Panc1 (cell line): ENCODE results near the gene STAM2. TPM values are rescaled to one million over a fixed set of nuclear protein-coding genes. Genes with fewer than 3 reads are reported as not detected.
"Not testable (repeated sequence)": the region's sequence is repeated elsewhere in the genome, so short reads cannot be mapped to it uniquely, and the experiment has no call there.

Source experiments
- ATAC-seq: fragments of 200-7000 bp; cut with Tn5 transposase; 2 replicates; pipeline ENCODE4 v1.9.1; 2020; ENCODE audit warnings: mild to moderate bottlenecking, moderate library complexity
- BruUV-seq: library from RNA; stranded (reverse); fragments of 400-500 nt; replicated peaks from 2 replicates; lab custom pipeline; 2021; lab: Mats Ljungman, UMichigan
- CTCF ChIA-PET: fragments of 300-600 bp; sonication (Branson Sonifier 250); formaldehyde crosslinking; loops from one replicate; lab custom pipeline; 2022; ENCODE audit warnings: antibody characterized with exemption; lab: Charles Lee
- POLR2A ChIA-PET: fragments of 300-600 bp; sonication (Branson Sonifier 250); formaldehyde crosslinking; loops from one replicate; lab custom pipeline; 2022; ENCODE audit warnings: antibody characterized with exemption; lab: Charles Lee
- DNase-seq: peaks from one replicate; pipeline ENCODE4 v3.0.0-alpha.2; 2010; ENCODE audit warnings: low read depth, low spot score
- H3K27ac ChIP-seq: 2 replicates; pipeline ENCODE4 v1.5.1; 2011; ENCODE audit warnings: mild to moderate bottlenecking, low read length, inconsistent platforms
- H3K27me3 ChIP-seq: fragments of 200-500 bp; sonication (Bioruptor generic); 2 replicates; pipeline ENCODE4 v1.6.0; 2014; ENCODE audit warnings: low read length, inconsistent platforms; ENCODE audit not compliant: control insufficient read depth, insufficient read depth
- H3K36me3 ChIP-seq: fragments of 200-500 bp; sonication (Bioruptor generic); 2 replicates; pipeline ENCODE4 v1.5.1; 2014; ENCODE audit warnings: inconsistent platforms, mild to moderate bottlenecking, low read length, moderate library complexity; ENCODE audit not compliant: control insufficient read depth, insufficient read depth
- H3K4me1 ChIP-seq: 2 replicates; pipeline ENCODE4 v1.5.1; 2011; ENCODE audit warnings: inconsistent platforms, mild to moderate bottlenecking, low read length, moderate library complexity; ENCODE audit not compliant: control insufficient read depth, insufficient read depth
- H3K4me3 ChIP-seq, 2 experiments: 2 replicates each; pipeline ENCODE4 v1.5.1; 2011 to 2012; ENCODE audit warnings: low read depth in 2 of 2, low read length in 2 of 2, mild to moderate bottlenecking in 2 of 2, inconsistent platforms in 1 of 2, moderate library complexity in 1 of 2
- H3K9me3 ChIP-seq: fragments of 200-500 bp; sonication (Bioruptor generic); 2 replicates; pipeline ENCODE4 v1.5.1; 2014; ENCODE audit warnings: low read depth, mild to moderate bottlenecking, inconsistent platforms, low read length, moderate library complexity; ENCODE audit not compliant: control insufficient read depth, insufficient read depth
- POLR2AphosphoS5 ChIP-seq: IDR thresholded peaks from 2 replicates; pipeline ENCODE4 v1.6.1; 2012; ENCODE audit warnings: mild to moderate bottlenecking, low read depth, low read length, moderate library complexity
- SIN3A ChIP-seq: IDR thresholded peaks from 2 replicates; pipeline ENCODE4 v1.6.1; 2012; ENCODE audit warnings: low read depth, mild to moderate bottlenecking, low read length, moderate library complexity, borderline replicate concordance; ENCODE audit not compliant: insufficient read depth
- TCF7L2 ChIP-seq: IDR thresholded peaks from 2 replicates; pipeline ENCODE4 v1.6.1; 2011; ENCODE audit warnings: mild to moderate bottlenecking, low read depth, low read length, inconsistent platforms
- in situ Hi-C: cut with HindIII; loops from 2 replicates; pipeline ENCODE4 v1.10.0; 2016; ENCODE audit warnings: low sequenced_read_pairs, low pct_unique_long_range_greater_than_20kb
- intact Hi-C: fragments of 100-400 bp; cut with micrococcal nuclease; formaldehyde crosslinking; loops from one replicate; pipeline ENCODE4 v1.10.0; 2022; ENCODE audit not compliant: unreplicated experiment
- total RNA-seq: library from RNA; stranded (reverse); gene quantifications from one replicate; pipeline ENCODE4 v1.2.1, GENCODE V29; 2021; ENCODE audit not compliant: unreplicated experiment
- TF ChIP-seq, protein P1 (sequence below), 2 experiments: IDR thresholded peaks; 2 replicates each; pipeline ENCODE4 v1.6.1; 2011 to 2012; ENCODE audit warnings: low read depth in 2 of 2, control low read depth in 1 of 2, low read length in 1 of 2, mild to moderate bottlenecking in 1 of 2, moderate library complexity in 1 of 2; ENCODE audit not compliant: insufficient read depth in 1 of 2
- TF ChIP-seq, protein P2 (sequence below): fragments of 450-650 bp; IDR thresholded peaks from 2 replicates; pipeline ENCODE4 v1.5.1; 2017; ENCODE audit warnings: mild to moderate bottlenecking

Gene STAM2
- total RNA-seq, 1 experiment from 2014 or later: 29.1 TPM

DNA sequence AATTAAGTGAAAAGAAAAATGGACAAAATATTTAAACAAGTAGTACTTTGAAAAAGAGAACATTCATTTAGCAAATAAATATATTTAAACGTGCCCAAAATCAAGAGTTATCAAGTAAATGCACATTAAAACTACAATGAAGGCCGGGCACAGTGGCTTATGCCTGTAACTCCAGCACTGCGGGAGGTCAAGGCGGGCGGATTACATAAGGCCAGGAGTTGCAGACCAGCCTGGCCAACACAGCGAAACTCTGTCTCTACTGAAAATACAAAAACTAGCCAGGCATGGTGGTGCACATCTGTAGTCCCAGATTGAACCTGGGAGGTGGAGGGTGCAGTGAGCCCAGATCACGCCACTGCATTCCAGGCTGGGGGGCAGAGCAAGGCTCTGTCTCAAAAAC, 9.8 kb downstream of the STAM2 start:
- Histone ChIP-seq H3K4me3 (no peak overlapping the region), H3K4me1 (peaks cover 4% of the 10 kb centered on the region; the same call in 1 of the 2 replicates), H3K9me3 (no peaks in the 10 kb centered on the region), H3K27ac (no peak overlapping the region), H3K27me3 (no peaks in the 10 kb centered on the region), H3K36me3 (no peaks in the 10 kb centered on the region)
- in situ Hi-C loops (no loop called here), intact Hi-C loops (no loop called here)
- no peak for TF ChIP-seq POLR2AphosphoS5
- no peak for TF ChIP-seq TCF7L2
- no peak for TF ChIP-seq SIN3A
- TF ChIP-seq, protein P1, sequence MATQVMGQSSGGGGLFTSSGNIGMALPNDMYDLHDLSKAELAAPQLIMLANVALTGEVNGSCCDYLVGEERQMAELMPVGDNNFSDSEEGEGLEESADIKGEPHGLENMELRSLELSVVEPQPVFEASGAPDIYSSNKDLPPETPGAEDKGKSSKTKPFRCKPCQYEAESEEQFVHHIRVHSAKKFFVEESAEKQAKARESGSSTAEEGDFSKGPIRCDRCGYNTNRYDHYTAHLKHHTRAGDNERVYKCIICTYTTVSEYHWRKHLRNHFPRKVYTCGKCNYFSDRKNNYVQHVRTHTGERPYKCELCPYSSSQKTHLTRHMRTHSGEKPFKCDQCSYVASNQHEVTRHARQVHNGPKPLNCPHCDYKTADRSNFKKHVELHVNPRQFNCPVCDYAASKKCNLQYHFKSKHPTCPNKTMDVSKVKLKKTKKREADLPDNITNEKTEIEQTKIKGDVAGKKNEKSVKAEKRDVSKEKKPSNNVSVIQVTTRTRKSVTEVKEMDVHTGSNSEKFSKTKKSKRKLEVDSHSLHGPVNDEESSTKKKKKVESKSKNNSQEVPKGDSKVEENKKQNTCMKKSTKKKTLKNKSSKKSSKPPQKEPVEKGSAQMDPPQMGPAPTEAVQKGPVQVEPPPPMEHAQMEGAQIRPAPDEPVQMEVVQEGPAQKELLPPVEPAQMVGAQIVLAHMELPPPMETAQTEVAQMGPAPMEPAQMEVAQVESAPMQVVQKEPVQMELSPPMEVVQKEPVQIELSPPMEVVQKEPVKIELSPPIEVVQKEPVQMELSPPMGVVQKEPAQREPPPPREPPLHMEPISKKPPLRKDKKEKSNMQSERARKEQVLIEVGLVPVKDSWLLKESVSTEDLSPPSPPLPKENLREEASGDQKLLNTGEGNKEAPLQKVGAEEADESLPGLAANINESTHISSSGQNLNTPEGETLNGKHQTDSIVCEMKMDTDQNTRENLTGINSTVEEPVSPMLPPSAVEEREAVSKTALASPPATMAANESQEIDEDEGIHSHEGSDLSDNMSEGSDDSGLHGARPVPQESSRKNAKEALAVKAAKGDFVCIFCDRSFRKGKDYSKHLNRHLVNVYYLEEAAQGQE (IDR thresholded peaks at IDR 0.05; ENCODE audit: insufficient read depth in 1 of 2, low read depth in 2 of 2, low read length in 1 of 2): no peak
- TF ChIP-seq, protein P2, sequence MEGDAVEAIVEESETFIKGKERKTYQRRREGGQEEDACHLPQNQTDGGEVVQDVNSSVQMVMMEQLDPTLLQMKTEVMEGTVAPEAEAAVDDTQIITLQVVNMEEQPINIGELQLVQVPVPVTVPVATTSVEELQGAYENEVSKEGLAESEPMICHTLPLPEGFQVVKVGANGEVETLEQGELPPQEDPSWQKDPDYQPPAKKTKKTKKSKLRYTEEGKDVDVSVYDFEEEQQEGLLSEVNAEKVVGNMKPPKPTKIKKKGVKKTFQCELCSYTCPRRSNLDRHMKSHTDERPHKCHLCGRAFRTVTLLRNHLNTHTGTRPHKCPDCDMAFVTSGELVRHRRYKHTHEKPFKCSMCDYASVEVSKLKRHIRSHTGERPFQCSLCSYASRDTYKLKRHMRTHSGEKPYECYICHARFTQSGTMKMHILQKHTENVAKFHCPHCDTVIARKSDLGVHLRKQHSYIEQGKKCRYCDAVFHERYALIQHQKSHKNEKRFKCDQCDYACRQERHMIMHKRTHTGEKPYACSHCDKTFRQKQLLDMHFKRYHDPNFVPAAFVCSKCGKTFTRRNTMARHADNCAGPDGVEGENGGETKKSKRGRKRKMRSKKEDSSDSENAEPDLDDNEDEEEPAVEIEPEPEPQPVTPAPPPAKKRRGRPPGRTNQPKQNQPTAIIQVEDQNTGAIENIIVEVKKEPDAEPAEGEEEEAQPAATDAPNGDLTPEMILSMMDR: no peak
- BruUV-seq: no TSS peak
- CTCF ChIA-PET: no interaction called here
- POLR2A ChIA-PET: no interaction called here
- DNase-seq (no peak), ATAC-seq (no peak)

DNA sequence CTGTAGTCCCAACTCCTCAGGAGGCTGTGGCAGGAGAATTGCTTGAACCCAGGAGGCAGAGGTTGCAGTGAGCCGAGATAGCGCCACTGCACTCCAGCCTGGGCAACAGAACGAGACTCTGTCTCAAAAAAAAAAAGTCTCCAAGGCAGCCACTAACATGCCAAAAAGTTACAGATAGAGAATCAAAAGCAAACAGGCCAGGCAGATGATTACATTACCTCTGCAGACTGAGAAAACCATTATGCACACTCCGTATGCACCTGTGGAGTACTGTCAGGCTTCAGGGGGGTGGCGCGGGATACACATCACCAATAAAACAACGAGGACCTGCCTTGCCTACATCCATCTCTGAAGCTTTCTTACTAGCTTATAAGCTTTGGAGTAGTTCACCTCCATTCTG, 10.3 kb downstream of the STAM2 start:
- ATAC-seq: no peak
- H3K9me3 ChIP-seq: no peaks in the 10 kb centered on the region
- H3K36me3 ChIP-seq: no peaks in the 10 kb centered on the region
- H3K4me3 ChIP-seq: no peak overlapping the region
- CTCF ChIA-PET: no interaction called here
- H3K4me1 ChIP-seq: 0 out of 2 replicates have a peak, but pooled peaks cover 4% of the 10 kb centered on the region
- POLR2A ChIA-PET: no interaction called here
- in situ Hi-C loops (no loop called here), intact Hi-C loops (no loop called here)
- TF ChIP-seq, protein P1 (IDR thresholded peaks at IDR 0.05; ENCODE audit: insufficient read depth in 1 of 2, low read depth in 2 of 2, low read length in 1 of 2): no peak
- no peak for TF ChIP-seq POLR2AphosphoS5
- TF ChIP-seq TCF7L2: no peak
- TF ChIP-seq, protein P2: no peak
- TF ChIP-seq SIN3A: no peak
- no peak for DNase-seq
- H3K27me3 ChIP-seq: no peaks in the 10 kb centered on the region
- H3K27ac ChIP-seq: no peak overlapping the region
- BruUV-seq: no TSS peak

DNA sequence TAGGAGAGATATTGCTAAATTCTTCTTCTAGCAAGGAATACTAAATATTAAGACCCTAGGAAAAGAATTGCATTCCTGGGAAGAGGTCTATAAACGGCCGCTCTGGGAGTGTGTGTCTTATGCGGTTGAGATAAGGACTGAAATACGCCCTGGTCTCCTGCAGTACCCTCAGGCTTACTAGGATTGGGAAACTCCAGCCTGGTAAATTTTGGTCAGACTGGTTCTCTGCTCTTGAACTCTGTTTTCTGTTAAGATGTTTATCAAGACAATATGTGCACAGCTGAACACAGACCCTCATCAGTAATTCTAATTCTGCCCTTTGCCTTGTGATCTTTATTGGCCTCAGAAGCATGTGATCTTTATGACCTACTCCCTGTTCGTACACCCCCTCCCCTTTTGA, 11.9 kb downstream of the STAM2 start:
- H3K27ac ChIP-seq, H3K9me3 ChIP-seq, in situ Hi-C loops, POLR2A ChIA-PET, ATAC-seq, H3K4me1 ChIP-seq, CTCF ChIA-PET, intact Hi-C loops, H3K36me3 ChIP-seq, BruUV-seq, H3K27me3 ChIP-seq, DNase-seq, H3K4me3 ChIP-seq: not testable (repeated sequence)
